Jurkat, Clone E6-1 (cell line): ENCODE data around the gene SLC12A2. TPM values are rescaled to one million over a fixed set of nuclear protein-coding genes. Genes with fewer than 3 reads are reported as not detected.

ENCODE experiments used
- DNase-seq: peaks from one replicate; pipeline ENCODE4 v3.0.0-alpha.2; 2011; ENCODE audit warnings: low read depth, low spot score
- H3K4me3 ChIP-seq: 2 replicates; pipeline ENCODE4 v1.5.1; 2011; ENCODE audit warnings: mild to moderate bottlenecking, low read length, control low read depth, moderate library complexity
- polyA plus RNA-seq: library from polyadenylated mRNA; unstranded; fragments of >200 nt; gene quantifications from one replicate; pipeline ENCODE4 v1.2.1, GENCODE V29; 2012; ENCODE audit warnings: missing spikeins; ENCODE audit not compliant: insufficient read length, insufficient read depth

The SLC12A2 gene
- 13.4 TPM for polyA plus RNA-seq

GRCh38 chr5:128083033-128083810, at the start of gene SLC12A2:
SLC12A2 (plus strand) TSS chr5:128083766; CDS start chr5:128083955, 189 bp downstream.
- DNase-seq = peak; percentile 93
- H3K4me3 ChIP-seq = peak within 1 kb of the TSS; percentile 74

DNA sequence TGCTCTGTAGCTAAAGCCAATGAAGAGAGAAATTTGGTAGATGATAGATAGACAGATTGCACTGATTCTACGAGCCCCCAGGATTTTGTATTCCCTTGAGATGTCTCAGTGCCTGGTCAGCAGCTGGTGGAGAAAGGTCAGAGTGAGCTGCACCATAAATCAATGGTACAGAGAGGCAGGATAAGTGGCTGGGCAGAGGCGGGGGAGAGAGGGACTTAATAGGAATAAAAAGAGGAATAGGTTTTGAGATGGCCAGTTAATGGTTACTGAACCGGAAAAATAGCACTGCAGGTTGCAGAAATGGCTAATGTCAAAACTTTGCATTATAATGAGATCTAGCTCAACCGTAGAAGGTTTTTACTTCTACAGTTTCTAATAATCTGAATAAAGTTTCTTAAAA, 47.9 kb upstream of the SLC12A2 start:
- DNase-seq = no peak

GRCh38 chr5:128036950-128037349, 46.6 kb upstream of the SLC12A2 start:
- H3K4me3 ChIP-seq = no peak overlapping the region
- no peak for DNase-seq

More for the DNA sequence above, 47.9 kb upstream of the SLC12A2 start:
- no peak overlapping the region for H3K4me3 ChIP-seq

DNA sequence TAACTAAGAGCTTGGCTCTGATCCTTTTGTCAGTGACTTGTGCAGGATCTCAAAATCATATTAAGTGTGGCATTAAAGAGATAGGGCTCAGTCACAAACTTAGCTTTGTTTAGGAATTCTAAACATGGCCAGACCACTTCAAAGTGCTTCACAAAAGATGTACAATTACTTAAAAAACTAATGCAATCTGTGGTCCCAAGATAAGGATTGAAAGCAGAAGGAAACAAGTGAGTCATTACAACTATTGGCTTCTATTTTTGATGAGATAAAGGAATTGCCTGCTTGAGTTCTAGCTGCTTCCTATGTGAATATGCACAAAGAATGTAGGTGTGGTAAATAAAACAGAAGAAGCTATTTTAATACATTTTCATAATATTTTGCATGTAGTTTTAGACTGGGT, 44.9 kb upstream of the SLC12A2 start:
- no peak overlapping the region for H3K4me3 ChIP-seq
- peak; percentile 47 for DNase-seq

DNA sequence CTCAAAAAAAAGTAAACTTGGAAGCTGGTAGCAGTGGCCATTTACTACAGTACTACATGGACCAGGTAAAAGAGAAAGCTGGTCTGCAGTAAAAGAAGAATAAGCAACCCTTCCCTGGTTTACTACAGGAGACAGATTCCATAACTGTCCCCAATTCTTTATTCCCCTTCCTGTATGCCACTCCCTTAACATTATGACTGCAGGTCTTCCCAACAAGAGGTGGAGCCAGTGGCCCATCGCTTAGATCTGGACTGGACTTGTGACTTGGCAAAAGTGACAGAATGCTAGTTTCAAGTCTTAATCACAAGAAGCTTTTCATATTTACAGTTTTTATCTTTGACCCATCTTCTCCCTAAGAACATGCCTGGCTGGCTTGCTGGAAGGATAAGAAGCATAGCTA, 42.6 kb upstream of the SLC12A2 start:
- no peak for DNase-seq
- H3K4me3 ChIP-seq = no peak overlapping the region

DNA sequence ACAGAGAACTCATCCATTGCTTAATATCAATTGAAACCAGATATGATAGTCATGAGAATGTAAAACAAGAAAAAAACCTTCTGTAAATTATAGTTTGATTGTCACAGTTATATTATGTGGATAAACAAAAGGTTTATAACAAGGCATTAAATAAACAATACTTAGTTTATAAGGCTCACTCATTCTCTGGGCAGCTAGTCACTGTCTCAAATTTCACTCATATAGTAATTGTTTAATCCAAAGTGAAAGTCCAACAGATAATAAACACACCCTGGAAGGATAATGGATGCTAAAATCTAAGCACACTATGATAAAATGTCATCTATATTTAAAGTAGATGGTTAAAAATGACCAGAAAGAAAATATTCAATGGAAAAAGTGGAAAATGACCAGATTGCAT, 30.8 kb upstream of the SLC12A2 start:
- DNase-seq = no peak
- H3K4me3 ChIP-seq = no peak overlapping the region

DNA sequence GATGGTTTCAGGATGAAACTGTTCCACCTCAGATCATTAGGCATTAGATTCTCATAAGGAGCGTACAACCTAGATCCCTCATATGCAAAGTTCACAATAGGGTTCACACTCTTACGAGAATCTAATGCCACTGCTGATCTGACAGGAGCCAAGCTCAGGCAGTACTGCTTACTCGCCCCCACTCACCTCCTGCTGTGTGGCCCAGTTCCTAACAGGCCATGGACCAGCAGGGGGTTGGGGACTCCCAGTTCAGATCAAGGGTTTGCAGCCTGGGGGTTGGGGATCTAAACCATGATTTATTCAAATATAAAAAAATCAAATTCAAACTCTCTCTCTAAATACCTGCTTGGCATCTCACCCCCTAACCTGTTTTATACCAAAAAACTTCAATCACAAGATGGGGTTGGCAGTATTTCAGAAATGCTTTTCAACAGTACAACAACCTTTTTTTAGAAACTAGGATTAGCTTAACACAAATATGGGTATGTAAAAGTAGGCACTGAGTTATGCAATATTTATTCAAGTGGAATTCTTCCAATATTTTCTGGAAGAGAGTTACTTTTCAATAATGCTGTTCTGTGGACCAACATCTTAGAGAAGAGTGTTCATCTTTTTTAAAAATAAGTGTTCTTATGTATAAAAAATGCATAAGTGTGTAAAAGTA, 30.1 kb upstream of the SLC12A2 start:
- DNase-seq = no peak
- no peak overlapping the region for H3K4me3 ChIP-seq

DNA sequence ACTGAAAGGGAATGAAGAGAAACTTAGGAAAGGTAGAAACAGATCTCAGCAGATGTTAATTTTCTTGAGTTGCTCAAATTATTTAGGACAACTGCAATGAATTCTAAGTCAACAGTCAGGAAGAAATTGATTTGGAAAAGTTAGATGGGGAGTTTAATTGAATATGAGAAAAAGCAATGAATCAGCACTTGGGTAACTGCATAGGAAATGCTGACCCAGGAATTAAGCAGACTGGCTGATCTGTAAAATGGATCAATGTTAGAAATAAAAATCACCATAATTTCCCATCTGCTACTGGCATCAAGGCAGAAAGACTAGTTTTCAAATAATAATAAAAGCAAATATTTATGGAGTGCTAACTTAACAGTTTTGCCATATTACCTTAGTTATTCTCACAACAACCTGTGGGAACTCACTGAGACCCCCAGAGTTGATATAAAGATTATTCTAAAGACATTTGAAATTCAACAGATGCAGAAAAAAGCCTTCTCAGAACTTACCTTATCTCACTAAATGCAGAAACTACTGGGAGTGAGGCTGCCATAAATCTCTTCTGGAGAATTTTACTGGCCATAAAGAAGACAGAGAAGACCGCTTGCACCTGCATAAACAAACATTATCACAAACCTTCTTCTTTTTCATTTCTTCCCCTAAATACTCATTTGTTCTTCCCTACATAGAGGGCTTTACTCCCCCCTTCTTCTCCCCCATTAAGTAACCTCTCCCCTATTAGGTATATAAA, 22.8 kb upstream of the SLC12A2 start:
- no peak overlapping the region for H3K4me3 ChIP-seq
- no peak for DNase-seq

DNA sequence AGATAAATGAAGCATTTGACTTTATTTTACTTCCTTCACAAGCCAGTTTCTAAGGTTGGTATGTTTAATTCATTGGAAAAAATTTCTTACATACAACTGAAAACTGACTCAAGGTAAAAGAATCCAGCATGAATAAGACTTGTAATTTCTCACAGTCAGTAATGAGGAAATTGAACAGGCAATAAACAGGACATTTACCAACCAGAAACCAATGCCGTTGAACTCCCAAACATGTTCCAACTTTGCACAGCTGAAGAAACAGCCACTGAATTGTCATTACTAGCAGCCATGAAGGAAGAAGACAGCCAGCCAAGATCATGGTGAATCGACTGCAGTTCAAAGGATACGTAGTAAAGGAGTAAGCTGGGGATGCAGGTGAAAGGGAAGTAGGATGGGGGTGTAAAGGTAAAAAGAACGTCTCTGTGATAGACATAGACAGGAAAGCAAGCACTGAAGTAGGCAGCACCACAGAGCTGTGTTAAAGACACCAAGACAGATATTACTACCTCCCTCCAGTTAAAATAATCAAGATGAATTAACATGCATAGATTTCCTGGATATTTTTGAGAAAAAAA, 21.3 kb upstream of the SLC12A2 start:
- no peak overlapping the region for H3K4me3 ChIP-seq
- DNase-seq = no peak

- DNase-seq = no peak
- H3K4me3 ChIP-seq = no peak overlapping the region
Observed at GRCh38 chr5:128074171-128074570, 9.4 kb upstream of the SLC12A2 start.

GRCh38 chr5:128074953-128075352, 8.6 kb upstream of the SLC12A2 start:
- H3K4me3 ChIP-seq = no peak overlapping the region
- no peak for DNase-seq

- no peak for DNase-seq
- H3K4me3 ChIP-seq = no peak overlapping the region
Observed at GRCh38 chr5:128077526-128077925, 6.0 kb upstream of the SLC12A2 start.

DNA sequence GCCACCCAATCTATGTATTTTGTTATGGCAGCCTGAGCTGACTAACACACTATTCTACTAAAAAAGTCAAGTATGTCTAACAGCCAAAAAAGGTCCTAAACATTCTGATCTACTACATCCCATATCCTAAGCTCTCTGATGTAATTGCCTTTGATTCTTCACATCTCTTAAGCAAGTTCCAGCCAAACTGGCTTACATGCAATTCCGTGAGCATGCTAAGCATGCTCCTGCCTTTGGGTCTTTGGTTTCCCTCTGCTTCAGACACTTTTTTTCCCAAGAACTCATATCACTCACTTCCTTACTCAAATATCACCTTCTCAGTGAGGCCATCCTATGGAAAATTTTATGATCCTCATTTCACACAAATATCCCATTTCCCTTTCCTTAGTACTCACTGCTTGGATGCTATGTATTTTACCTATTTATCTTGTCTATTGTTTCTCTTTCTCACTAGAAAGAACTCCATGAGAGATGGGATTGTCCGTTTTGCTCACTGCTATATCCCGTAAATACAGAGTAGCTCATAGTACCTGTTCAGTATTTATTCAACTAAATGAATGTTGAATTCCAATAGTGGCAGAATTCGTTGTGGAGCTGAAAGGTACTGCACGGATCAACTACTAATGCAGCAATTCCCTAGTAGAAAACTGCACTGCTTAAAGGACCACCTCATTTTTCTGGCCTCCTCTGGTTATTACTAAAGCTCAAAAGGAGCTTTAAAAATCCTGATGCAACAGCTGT, 2.3 kb upstream of the SLC12A2 start:
- peak overlapping the region; percentile 74 for H3K4me3 ChIP-seq
- no peak for DNase-seq

DNA sequence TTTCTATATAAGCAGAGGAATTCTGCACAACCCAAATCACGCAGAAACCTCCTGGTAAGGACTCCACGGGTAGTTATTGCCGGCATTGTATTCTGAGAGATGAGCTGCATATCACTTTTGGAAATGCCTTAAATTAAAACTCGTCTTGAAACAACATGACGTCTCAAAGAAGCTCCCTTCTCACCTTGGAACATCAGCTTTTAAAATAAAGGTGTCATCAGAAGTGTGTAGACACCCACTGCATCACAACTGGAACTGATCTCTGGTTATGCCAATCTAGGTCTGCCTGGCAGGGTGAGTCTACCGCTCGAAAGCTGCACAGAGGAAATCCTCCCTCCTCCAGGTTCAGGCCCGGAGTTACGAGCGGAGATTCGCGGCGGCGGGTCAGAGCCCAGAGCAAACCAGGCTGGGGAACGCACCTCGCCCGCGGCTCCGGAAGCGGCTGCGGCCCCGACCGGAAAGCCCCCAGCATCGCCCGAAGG, 974 bp upstream of the SLC12A2 start:
- no peak for DNase-seq

GRCh38 chr5:128083811-128084227, 253 bp downstream of the SLC12A2 start:
- peak overlapping the region; percentile 74 for H3K4me3 ChIP-seq
- no peak for DNase-seq

More for the DNA sequence above, 974 bp upstream of the SLC12A2 start:
- H3K4me3 ChIP-seq = peak overlapping the region; percentile 74

- H3K4me3 ChIP-seq = peak overlapping the region; percentile 74
- DNase-seq = no peak
Observed at GRCh38 chr5:128084228-128085167, 932 bp downstream of the SLC12A2 start.

DNA sequence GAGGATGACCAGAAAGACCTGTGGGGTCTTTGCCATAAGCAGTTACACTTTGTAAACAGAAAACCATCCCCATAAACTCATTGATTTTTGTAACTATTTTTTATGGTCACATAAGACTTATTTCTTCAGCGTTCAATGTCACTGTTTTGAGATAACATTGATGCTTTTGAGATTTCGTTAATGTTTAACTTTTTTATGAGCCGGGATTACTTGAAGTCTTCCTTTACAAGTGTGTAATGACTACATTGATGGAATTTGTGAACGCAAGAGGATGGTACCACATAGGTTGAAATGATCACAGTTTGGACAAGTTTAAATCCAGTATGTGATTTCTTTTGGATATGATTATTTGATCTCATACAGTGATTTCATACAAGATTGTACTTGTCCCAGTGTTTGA, 1.8 kb downstream of the SLC12A2 start:
- DNase-seq = no peak
- no peak overlapping the region for H3K4me3 ChIP-seq

DNA sequence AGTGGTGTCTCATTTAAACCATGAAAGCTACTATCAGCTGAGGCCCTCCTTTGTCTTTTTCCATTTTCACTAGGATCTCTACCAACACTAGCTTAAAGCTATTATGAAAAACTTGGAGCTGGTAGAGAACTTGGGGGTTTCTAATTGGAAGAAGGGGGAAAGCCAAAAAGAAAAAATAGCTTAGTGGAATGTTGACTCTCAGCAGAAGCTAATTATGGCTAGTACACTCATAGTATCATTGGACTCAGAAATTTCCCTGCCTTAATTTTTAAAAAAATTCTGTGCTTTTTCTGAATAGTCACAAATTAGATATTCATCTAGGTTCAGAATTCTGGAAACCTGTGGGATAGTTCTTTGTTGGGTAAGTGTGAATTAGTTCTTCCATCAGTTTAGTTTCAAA, 8.0 kb downstream of the SLC12A2 start:
- H3K4me3 ChIP-seq = no peak overlapping the region
- DNase-seq = no peak
